DMS79 (cell line): ENCODE results near the gene TRIM41.
"Not testable (repeated sequence)": the region's sequence is repeated elsewhere in the genome, so short reads cannot be mapped to it uniquely, and the experiment has no call there.

ENCODE experiments used
- DNase-seq: peaks from one replicate; lab custom pipeline; 2025; lab: John Stamatoyannopoulos, UW

Gene TRIM41

DNA sequence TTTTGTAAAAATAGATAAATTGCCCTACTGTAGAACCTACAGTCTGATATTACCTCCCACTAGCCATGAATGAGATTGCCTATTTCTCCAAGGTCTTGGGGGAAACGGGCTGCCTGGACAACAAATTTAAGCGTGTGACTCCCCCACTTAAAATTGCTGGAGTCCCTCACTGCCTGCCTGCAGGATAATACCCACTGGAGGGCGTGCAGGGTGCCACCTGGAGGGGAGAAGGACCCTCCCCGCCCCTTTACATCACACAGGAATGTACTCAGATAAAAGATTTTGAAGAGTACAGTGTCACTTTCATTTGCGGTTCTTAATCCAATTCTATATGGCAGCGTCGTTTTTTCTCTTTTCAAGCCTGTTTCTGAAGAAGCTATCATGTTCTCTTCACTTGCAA, 11.9 kb upstream of the TRIM41 start:
- DNase-seq = no peak

DNA sequence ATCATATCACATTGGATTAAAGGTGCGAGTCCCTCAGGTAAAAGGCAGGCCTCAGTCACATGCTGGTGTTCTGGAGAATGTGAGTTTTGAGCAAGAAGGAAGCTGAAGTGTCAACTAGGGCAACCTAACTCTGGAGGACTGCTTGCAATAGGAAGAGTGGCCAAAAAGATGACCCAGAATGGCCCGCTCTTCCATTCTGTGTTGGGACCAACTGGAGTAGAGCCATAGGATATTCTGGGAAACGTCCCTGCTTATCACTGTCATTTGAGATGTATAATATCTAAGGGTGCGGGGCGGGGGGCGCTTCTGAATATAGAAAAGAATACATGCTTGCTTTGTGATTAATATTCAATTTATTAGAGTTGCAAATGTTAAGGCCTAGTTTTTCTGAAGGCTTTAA, 11.0 kb upstream of the TRIM41 start:
- DNase-seq = no peak

DNA sequence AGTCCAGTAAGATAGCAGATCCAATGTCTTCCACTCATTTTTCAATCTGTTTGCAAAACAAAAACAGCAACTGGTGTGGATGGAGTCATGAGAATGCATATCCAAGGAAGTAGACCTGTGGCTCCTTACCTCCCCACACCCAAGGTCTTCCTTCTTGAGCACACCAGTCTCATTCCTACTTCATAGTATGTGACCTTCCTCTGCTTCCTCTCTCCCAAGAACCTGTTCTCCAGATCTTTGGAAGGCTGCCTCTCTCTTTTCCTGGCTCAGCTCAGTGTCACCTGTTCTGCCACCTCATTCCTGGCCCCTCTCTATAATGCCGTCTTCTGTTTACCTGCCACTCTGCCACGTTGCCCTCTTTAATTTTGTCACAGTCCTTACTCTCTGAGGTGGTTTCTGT, 10.1 kb upstream of the TRIM41 start:
- DNase-seq = no peak

DNA sequence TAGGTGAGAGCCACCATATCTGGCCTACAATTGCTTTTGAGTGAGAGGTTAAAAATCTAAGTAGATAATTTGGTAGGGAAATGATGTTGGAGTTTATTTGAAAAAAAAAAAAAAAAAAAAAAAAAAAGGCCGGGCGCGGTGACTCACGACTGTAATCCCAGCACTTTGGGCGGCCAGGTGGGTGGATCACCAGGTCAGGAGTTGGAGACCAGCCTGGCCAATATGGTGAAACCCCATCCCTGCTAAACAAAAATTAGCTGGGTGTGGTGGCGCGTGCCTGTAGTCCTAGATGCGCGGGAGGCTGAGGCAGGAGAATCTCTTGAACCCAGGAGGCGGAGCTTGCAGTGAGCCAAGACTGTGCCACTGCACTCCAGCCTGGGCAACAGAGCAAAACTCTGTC, 8.8 kb upstream of the TRIM41 start:
- not testable (repeated sequence) for DNase-seq

DNA sequence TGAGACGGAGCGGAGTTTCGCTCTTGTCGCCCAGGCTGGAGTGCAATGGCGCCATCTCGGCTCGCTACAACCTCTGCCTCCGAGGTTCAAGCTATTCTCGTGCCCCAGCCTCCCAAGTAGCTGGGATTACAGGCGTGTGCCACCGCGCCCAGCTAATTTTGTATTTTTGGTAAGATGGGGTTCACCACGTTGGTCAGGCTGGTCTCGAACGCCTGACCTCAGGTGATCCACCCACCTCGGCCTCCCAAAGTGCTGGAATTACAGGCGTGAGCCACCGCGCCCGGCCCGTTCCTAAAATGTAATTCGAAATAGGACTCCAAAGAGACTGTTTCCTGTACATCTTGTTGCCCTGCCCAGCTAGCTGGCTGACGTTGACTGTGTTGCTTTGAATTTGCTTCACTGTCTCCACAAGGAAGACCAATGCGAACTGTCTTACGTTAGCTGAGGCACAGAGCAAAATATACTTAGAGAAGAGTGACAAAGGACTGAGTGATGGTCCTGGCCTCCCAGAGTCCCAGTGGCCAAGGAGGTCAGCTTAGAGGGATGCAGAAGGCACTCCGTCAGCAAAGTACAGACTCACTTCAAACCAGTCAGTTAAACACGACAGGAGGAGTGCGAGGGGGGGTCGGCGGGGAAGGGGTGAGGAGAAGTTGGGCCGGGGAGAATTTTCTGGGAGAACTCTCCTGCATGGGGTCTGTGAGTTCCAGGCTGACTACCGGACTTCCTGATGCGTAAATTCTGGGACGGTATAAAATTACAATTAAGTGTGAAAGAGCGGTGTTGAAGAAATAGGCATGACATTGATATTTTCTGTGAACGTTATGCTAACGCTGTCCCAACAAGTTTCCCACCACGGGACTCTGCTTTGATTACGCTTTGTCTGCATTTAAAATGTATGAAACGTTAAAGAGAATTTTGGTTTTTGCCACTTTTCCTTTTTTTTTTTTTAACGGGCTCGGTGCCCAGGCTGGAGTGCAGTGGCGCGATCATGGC, 6.8 kb upstream of the TRIM41 start:
- no peak for DNase-seq

DNA sequence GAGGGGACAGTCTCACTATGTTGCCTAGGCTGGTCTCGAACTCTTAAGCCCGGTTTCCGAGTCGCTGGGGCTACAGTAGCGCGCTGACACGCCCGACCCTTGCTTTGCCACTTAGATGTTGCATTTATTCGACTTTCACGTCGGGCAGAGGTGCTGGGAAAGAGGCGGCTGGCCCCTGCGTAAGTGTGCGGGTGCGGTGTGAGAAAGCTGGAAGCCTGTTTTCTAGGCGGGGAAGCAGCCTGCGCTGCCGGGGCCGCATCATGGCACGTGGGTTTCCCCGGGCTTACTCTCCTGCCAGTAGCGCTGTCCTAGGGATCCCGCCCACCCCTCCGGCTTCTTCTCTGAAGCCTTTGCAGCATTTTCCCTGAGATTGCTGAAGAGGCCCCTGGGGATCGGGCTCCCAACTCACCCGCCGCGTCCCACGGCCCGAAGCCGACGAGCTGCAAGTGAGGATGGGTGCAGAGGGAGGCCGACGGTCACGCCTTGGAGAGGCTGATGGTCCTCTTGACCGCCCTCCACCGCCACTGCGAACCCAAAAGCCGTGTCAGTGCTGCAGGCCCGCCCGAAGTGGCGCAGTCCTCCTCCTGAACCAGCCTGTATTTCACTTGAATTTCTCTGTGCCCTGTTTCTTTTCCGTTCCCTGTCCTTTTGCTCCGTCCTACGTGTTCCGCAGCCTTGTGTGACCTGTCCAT, 5.8 kb upstream of the TRIM41 start:
- DNase-seq = no peak

DNA sequence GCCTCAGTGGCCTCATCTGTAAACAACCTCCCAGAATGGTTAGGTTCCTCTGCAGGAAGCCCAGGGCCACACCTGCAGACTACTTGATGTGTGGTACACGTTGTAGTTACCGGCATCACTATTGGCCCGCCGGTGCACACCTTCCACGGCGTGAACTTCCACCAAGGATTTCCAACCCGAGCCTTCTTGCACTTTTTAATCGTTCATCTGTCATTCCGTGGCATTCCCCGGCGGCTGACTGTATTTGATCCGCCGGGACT, 5.3 kb upstream of the TRIM41 start:
- DNase-seq = no peak

DNA sequence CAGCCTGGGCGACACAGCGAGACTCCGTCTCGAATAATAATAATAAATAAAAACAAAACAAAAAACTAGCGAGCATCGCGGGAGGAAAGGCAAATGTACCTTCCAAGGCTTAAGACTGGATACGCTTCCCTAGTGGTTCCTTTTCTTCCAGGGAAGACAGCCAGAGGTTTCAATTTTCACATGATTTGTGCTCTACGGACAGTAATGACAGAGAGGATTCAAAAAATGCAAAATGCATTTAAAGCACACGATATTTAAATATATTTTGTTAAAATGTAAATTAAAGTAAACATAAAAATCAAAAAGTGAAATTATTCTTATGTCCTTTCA, 4.3 kb upstream of the TRIM41 start:
- no peak for DNase-seq

DNA sequence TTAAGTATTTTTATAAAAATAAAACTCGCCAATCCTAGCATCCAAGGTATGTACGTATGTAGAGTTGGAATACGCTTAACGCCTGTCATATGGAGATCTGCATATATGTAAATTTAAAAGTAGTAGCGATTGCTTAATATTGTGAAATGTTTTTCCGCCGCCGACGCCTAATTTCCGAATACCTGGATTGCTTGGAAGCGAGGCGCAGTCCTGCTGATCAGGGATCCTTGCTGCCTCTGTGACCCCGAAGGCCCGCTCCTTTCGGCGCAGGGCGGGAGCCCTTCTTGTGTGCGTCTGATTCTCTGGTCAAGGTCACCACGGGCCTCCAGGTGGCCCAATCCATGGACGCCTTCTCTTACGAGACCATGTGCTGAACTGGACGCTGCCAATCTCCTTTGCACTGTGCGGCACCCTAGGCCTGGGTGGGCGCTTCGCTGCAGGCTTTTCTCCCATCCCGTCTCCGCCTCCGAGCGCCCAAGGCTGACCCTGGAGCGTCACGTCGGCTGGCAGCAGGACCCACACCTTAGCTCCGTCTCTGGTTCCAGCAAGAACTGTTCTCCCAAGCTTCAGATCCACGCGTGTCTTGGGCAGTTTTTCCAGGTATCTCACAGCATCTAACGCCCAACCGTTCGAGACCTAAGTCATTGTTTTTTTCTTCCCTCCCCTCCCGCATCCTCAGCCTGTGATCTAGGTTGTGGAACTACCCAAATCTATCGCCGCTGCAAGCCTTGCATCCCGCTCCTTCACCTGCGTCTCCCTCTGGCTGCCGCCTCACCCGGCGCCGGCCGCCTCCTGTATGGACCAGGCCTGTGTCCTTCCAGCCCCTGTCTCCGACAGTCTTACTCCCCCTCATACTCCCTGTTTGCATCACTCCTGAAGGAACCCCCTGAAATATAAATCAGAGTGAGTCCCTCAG, 3.6 kb upstream of the TRIM41 start:
- DNase-seq = no peak

DNA sequence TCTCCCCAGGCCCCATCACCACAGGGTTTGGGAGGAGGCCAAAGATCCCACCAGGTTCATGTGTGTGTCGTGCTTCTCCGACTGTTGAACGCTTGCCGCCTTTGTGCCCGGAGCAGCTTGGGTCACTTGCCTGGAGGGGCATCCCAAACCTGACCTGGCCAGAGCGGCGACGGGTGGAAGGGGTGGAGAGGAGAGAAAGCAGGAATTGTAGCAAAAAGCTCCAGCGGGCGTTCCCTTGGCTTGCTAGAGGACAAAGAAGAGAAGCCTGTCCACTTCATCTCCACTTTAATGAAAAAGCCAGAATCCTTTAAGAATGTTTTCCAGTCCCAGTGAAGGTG, 2.9 kb upstream of the TRIM41 start:
- DNase-seq = no peak

DNA sequence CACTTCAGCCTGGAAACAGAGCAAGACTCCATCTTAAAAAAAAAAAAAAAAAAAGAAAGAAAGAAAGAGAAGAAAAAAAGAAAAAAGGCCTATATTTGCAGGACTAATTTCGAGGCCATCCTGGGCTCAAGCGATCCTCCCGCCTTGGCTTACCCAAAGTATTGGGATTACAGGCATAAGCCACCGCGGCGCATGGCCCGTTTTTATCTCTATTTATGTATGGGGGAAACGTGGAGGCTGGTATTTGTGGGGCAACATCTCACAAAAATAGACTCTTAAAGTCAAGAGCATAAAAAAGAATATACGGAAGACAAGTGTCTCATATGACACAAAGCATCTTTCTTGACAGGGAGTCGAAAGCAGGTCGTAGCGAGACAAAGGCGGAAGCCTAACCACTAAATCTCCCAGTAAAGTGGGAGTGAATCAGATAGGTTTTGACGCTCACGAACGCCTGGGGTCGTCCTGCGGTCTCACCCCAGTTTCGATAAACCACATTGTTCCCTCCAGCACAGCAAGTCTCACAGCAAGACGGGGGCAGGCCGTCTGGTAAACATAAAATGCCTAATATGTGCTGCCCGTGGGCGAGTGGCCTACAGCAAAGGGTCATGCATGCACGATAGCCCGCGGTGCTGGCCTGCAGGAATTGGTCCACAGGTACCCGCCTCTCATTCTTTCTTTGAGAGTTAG, 1.8 kb upstream of the TRIM41 start:
- DNase-seq = no peak

DNA sequence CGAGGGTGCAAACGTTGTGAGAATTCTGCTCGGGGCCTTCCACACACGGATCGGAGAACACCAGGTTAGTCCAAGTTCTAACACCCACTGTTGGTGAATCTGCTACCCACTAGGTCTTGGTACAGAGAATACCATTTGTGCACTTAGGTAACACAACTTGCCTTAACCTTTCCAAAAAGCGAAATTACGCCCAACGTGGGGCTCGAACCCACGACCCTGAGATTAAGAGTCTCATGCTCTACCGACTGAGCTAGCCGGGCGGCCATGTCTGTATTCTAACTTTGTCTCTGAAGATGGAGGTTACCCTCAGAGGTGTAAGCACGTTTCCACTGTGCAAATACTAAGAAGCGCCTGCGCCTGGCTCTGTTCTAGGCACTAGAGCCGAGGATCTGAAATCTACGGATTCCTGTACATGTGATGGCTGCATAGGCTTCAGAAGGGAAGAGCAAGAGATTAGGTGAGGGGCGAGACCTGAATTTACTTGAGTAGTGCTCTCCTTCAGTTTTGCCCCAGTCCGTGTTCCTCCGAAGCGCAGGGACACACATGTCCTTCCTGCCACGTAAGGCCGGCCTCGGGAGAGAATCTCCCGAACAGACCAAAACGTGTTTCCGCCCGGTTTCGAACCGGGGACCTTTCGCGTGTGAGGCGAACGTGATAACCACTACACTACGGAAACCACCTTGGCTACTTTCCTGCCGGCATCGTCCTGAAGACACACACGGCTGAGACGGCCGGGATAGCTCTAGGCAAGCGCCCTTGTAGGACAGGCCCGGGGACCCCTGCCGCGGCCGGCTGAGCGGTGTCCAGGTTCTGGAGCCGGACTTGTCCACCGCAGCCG, 1.1 kb upstream of the TRIM41 start:
- DNase-seq = no peak

DNA sequence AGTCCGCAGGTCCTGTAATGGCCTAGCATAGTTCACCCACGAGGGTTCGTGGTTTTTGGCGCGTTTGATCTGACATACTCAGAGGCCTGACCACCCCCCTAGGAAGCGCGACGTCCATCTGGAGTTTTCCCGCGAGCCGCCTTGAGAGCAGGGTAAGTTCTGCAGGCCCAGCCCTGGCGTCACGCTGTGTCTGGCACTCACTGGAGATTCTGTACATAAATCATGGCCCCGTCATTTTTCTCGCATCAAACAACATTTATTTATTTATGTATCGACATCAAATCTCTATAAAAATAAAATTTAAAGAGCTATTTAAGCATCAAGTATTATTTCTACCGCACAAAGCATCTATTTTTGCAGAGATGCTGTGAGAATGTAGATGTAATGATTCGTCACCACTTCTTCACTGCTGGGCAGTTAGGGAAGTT, 437 bp upstream of the TRIM41 start:
- no peak for DNase-seq

DNA sequence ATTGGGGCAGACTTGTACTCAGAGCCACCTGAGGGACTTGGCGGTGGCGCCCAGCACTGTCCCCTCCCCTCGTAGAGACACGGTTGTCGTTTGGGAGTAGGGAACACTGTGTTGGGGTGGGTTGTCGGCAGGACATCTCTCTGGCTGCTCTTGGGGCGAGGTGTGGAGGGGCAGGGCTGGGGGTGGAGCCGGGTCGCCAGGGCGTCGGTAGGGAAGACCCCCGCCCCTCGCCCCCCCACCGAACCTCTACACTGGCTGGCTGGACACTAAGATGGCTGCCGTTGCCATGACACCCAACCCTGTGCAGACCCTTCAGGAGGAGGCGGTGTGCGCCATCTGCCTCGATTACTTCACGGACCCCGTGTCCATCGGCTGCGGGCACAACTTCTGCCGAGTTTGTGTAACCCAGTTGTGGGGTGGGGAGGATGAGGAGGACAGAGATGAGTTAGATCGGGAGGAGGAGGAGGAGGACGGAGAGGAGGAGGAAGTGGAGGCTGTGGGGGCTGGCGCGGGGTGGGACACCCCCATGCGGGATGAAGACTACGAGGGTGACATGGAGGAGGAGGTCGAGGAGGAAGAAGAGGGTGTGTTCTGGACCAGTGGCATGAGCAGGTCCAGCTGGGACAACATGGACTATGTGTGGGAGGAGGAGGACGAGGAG, 778 bp downstream of the TRIM41 start:
- no peak for DNase-seq

DNA sequence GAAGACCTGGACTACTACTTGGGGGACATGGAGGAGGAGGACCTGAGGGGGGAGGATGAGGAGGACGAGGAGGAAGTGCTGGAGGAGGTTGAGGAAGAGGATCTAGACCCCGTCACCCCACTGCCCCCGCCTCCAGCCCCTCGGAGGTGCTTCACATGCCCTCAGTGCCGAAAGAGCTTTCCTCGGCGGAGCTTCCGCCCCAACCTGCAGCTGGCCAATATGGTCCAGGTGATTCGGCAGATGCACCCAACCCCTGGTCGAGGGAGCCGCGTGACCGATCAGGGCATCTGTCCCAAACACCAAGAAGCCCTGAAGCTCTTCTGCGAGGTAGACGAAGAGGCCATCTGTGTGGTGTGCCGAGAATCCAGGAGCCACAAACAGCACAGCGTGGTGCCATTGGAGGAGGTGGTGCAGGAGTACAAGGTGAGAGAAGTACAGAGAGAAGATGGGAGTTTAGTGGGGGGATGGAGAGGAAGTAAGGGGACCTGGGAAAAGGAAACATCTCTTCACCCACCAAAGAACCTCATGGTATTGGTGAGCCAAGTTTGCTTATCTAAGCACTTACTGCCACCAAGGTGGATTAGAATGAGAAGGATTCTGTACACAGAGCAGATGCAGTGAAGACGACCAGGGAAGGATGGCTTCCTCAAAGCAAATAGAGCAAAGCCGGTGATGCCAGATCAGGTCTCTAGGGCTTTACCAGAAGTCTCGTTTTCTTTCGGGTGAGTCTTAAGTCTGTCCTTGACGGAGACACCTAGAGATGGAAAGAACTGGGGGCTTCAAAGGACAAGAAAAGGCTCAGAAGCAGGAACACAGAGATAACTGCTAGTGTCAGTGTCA, 1.5 kb downstream of the TRIM41 start:
- no peak for DNase-seq

DNA sequence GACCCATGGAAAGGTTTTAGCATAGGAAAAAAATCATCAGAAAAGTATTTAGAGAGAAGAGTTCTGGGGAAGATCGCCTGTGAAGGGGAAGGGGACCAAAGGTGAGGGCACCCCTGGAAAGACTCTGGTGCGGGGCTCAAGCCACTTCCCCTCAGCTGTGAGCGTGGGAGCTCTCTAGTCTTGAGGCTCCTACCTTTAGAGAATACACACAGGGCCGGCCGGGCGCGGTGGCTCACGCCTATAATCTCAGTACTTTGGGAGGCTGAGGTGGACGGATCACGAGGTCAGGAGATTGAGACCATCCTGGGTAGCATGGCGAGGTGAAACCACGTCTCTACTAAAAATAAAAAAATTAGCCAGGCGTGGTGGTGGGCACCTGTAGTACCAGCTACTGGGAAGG, 6.9 kb downstream of the TRIM41 start:
- DNase-seq = no peak

DNA sequence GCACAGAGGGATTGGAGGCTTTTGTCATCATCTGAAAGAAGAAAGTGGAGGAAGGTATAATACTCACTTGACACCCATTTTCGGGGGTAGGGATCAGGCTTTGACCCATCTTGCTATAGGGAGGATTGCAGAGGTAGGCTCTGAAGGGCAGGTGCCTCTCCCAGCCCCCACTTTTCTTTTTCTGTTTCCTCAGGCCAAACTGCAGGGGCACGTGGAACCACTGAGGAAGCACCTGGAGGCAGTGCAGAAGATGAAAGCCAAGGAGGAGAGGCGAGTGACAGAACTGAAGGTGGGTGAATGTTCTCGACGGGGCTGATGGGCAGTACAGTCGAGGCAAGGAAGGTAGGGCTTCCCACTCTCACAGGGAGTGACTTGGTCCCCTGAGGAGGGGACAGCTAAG, 7.5 kb downstream of the TRIM41 start:
- no peak for DNase-seq

DNA sequence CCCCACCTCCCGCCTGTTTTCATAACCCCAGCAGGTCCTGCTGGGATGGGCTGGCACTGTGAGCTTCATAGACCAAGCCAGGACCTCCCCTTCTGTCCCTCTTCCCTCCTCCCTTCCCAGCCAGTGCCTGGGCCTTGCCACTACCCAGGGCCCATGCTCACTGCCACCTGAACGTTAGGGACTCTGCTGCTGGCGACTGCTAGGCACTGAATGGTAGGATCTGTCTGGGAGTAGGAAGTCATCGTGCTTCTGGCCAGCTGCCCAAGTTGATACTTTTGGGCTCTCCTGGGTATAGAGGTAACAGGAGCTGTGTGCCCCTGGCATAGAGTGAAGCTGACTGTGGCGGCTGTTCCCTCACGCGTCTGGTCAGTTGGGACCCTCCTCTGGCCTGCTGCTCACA, 8.4 kb downstream of the TRIM41 start:
- no peak for DNase-seq

DNA sequence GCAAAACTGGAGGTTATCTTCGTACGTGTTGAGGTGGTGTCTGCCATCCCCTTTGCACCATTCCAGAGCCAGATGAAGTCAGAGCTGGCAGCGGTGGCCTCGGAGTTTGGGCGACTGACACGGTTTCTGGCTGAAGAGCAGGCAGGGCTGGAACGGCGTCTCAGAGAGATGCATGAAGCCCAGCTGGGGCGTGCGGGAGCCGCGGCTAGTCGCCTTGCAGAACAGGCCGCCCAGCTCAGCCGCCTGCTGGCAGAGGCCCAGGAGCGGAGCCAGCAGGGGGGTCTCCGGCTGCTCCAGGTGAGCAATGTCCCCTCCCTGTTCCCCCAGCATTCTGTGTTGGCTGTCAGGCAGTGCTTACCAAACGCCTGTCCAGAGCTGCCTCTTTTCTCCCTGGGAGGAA, 9.5 kb downstream of the TRIM41 start:
- no peak for DNase-seq
